Esophagus muscularis mucosa (tissue), 4 donors: ENCODE data around the gene CYBA. TPM values are rescaled to one million over a fixed set of nuclear protein-coding genes. Genes with fewer than 3 reads are reported as not detected.

Source experiments
- DNase-seq: peaks from one replicate; pipeline ENCODE4 v3.0.0-alpha.2; 2017; ENCODE audit errors: extremely low spot score
- H3K27ac ChIP-seq, 4 donors: fragments of 200-600 bp; sonication (generic); replicated peaks in 1 of 4; 1 replicate in 3 of 4; 2 replicates in 1 of 4; pipeline ENCODE4 v1.5.1; 2016 to 2019; ENCODE audit warnings: mild to moderate bottlenecking in 1 of 4
- H3K27me3 ChIP-seq, 4 donors: fragments of 200-600 bp; sonication (generic); one replicate each; pipeline versions ENCODE4 v1.5.1 to v1.6.0; 2016 to 2019
- H3K36me3 ChIP-seq, 4 donors: fragments of 200-600 bp; sonication (generic); one replicate each; pipeline ENCODE4 v1.5.1; 2016 to 2019
- H3K4me1 ChIP-seq, 4 donors: fragments of 200-600 bp; sonication (generic); one replicate each; pipeline ENCODE4 v1.5.1; 2016 to 2019
- H3K4me3 ChIP-seq, 4 donors: fragments of 200-600 bp; sonication (generic); 1 replicate in 2 of 4; 2 replicates in 2 of 4; pipeline ENCODE4 v1.5.1; 2016 to 2019; ENCODE audit warnings: mild to moderate bottlenecking in 4 of 4, moderate library complexity in 1 of 4
- H3K9me3 ChIP-seq, 4 donors: fragments of 200-600 bp; sonication (generic); 1 replicate in 3 of 4; 2 replicates in 1 of 4; pipeline ENCODE4 v1.5.1; 2016 to 2019
- EP300 ChIP-seq: sonication (generic); formaldehyde crosslinking; IDR thresholded peaks from one replicate; pipeline ENCODE4 v1.6.1; 2017; ENCODE audit warnings: antibody characterized with exemption
- POLR2A ChIP-seq: fragments of 450-650 bp; IDR thresholded peaks from one replicate; pipeline ENCODE4 v1.6.1; 2017; ENCODE audit warnings: antibody characterized with exemption, moderate library complexity, mild to moderate bottlenecking, low read depth
- POLR2AphosphoS5 ChIP-seq, 2 donors: sonication (generic); formaldehyde crosslinking; IDR thresholded peaks; one replicate each; pipeline ENCODE4 v1.6.1; 2017; ENCODE audit warnings: antibody characterized with exemption in 2 of 2
- WGBS: methylation state at CpG from one replicate; pipeline ENCODE4 v1.1.5; 2018; 5-methylcytosine and 5-hydroxymethylcytosine counted together
- intact Hi-C: fragments of 100-400 bp; cut with DNase I; formaldehyde crosslinking; loops from one replicate; pipeline ENCODE4 v1.15.1; 2023
- total RNA-seq, 4 donors: library from RNA; depleted of rRNA; stranded (reverse); fragments of >200 nt; gene quantifications; one replicate each; pipeline versions ENCODE4 v1.1.0 to v1.2.1, GENCODE V29; 2016
- TF ChIP-seq, protein P1 (sequence below), 3 experiments: fragments of 200-600 bp in 2 of 3; fragments of 450-650 bp in 1 of 3; sonication (generic) in 2 of 3; IDR thresholded peaks; one replicate each; pipeline ENCODE4 v1.5.1; 2017 to 2019; ENCODE audit warnings: antibody characterized with exemption in 3 of 3, mild to moderate bottlenecking in 2 of 3, moderate library complexity in 1 of 3

CYBA gene
- total RNA-seq, 4 donors from 2014 or later, result 46.5 to 156 (median 99.2) TPM

DNA sequence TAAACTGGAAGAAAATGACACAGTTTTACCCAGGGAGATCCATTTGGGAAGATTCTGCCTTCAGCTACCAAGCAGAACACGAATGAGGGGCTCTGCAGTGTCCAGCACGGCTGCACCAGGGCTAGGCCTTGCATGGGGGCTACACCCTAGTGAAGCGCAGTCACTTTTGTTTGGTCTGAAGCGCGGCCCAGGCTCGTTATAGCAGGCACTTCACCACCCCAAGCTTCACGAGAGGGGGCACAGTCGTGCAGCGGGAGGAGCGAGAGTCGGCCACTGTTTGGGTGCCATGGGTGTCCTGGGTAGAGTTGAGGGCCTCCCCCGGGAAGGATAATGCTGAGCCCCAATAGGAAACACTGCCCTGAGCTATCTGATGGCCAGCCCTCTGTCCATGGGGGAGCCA is 34.1 kb downstream of the CYBA start:
- H3K36me3 ChIP-seq, result peaks cover 3 to 80% (median 51%) of the 10 kb centered on the region in 4 donors
- no peaks in the 10 kb centered on the region for H3K9me3 ChIP-seq
- no peak for TF ChIP-seq POLR2AphosphoS5 (IDR thresholded peaks at IDR 0.05)
- no peak for TF ChIP-seq POLR2A
- TF ChIP-seq, protein P1, sequence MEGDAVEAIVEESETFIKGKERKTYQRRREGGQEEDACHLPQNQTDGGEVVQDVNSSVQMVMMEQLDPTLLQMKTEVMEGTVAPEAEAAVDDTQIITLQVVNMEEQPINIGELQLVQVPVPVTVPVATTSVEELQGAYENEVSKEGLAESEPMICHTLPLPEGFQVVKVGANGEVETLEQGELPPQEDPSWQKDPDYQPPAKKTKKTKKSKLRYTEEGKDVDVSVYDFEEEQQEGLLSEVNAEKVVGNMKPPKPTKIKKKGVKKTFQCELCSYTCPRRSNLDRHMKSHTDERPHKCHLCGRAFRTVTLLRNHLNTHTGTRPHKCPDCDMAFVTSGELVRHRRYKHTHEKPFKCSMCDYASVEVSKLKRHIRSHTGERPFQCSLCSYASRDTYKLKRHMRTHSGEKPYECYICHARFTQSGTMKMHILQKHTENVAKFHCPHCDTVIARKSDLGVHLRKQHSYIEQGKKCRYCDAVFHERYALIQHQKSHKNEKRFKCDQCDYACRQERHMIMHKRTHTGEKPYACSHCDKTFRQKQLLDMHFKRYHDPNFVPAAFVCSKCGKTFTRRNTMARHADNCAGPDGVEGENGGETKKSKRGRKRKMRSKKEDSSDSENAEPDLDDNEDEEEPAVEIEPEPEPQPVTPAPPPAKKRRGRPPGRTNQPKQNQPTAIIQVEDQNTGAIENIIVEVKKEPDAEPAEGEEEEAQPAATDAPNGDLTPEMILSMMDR (IDR thresholded peaks at IDR 0.05), result no peak
- no peak for TF ChIP-seq EP300
- no peaks in the 10 kb centered on the region for H3K27me3 ChIP-seq
- WGBS, result 81% methylated on average over 11 of the region's 12 CpGs
- no peak for DNase-seq
- intact Hi-C loops, result no loop called here
- H3K4me3 ChIP-seq, result no peak overlapping the region
- H3K27ac ChIP-seq, result no peak overlapping the region
- peaks cover 0 to 19% (median 14%) of the 10 kb centered on the region in 4 donors for H3K4me1 ChIP-seq

DNA sequence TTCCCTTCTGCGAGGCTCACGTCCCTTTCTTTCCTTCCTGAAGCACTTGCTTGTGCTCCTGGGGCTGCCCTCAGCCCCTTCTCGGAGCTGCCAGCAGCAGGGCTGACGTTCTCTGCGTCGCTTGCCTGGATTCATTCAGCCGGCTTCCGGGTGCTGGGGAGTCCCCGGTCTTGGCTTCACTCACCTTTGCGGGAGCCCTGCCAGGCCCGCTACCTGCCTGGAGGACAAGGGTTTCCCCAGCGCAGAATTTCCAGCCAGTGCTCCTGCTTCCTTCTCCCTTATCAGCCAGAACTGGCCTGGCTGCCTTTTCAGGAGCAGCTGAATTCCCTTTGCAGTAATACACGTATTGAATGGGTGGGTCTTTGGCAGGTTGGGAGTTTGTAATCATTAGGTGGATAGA is 34.5 kb downstream of the CYBA start:
- Histone ChIP-seq H3K27me3 (no peaks in the 10 kb centered on the region), H3K36me3 (peaks cover 7 to 80% (median 55%) of the 10 kb centered on the region in 4 donors), H3K9me3 (no peaks in the 10 kb centered on the region), H3K4me1 (peaks cover 0 to 19% (median 14%) of the 10 kb centered on the region in 4 donors), H3K27ac (no peak overlapping the region), H3K4me3 (no peak overlapping the region)
- intact Hi-C loops, result no loop called here
- TF ChIP-seq POLR2A, result no peak
- TF ChIP-seq, protein P1 (IDR thresholded peaks at IDR 0.05), result no peak
- no peak for DNase-seq
- WGBS, result 88% methylated on average over 12 of the region's 13 CpGs

DNA sequence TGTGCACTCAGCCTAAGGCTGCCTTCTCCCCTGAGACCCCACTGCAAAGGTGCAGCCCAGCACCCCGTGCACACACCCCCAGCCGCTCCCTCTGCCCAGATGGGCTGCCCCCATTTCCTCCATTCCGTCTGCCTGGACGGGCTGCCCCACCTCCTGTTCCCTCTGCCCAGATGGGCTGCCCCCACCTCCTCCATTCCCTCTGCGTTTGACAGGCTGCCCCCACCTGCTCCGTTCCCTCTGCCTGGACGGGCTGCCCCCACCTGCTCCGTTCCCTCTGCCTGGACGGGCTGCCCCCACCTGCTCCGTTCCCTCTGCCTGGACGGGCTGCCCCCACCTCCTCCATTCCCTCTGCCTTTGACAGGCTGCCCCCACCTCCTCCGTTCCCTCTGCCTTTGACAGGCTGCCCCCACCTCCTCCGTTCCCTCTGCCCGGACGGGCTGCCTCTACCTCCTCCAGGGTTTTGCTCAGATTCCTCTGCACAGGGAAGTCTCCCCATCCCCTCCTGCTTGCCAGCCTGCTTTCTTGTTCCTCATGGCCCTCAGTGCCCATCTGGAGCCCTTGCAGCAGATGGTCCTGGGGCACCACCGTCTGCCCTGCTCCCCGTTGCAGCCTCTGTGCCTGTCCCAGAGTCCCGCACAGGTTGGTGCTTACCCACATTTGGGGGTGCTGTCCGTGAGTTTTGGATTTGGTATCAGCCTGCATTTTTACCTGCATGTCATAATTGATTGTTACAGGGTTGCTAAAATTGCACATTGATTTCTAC is 35.9 kb downstream of the CYBA start:
- peaks cover 0 to 19% (median 14%) of the 10 kb centered on the region in 4 donors for H3K4me1 ChIP-seq
- intact Hi-C loops, result no loop called here
- H3K36me3 ChIP-seq, result peaks cover 20 to 87% (median 68%) of the 10 kb centered on the region in 4 donors
- no peaks in the 10 kb centered on the region for H3K27me3 ChIP-seq
- H3K4me3 ChIP-seq, result no peak overlapping the region
- H3K9me3 ChIP-seq, result no peaks in the 10 kb centered on the region
- DNase-seq, result no peak
- no peak for TF ChIP-seq POLR2A
- TF ChIP-seq, protein P1 (IDR thresholded peaks at IDR 0.05), result no peak
- TF ChIP-seq EP300, result no peak
- TF ChIP-seq POLR2AphosphoS5 (IDR thresholded peaks at IDR 0.05), result no peak
- H3K27ac ChIP-seq, result no peak overlapping the region
- 84% methylated on average over 18 of the region's 19 CpGs for WGBS

DNA sequence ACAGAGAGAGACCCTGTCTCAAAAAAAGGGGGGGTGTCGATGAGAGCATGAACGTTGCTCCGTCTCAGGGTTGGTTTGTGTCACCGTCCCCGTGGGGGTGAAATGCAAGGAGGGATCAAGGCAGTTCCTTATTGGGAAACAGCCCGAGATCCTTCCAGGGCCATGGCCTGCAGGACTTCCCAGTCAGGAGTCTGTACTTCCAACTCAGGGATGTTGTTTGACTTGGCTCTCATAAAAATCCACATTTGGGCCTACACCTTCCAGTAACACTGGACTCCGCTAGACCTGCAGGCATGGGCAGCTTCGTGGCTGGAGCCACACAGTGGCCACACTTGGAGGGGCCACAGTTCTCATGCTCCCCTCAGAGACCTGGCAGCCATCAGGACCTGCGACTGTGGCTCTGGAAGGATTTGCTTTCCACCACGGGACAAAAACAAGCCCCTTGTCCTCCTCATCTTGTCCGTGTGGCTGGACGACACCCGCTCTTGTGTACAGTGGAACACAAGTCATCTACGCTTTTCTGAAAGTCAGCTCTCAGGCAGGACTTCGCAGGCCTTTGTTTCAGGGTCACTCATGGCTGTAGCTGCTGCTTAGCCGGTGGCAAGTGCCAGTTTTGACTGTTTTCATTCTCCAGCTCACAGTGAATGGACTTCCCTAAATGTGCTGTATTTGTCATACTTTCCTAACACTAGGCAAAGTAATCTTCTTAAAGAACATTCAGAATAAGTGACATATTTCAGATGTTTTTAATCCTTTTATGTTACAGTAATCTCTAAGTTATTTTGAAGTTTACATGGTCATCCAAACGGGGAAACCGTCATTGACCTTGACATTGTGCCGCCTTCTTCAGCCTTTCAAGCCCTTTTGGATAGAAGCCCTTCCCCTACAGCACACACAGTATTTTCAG is 36.7 kb downstream of the CYBA start:
- Histone ChIP-seq H3K4me3 (no peak overlapping the region), H3K9me3 (no peaks in the 10 kb centered on the region), H3K27ac (no peak overlapping the region), H3K36me3 (peaks cover 28 to 87% (median 69%) of the 10 kb centered on the region in 4 donors), H3K27me3 (no peaks in the 10 kb centered on the region), H3K4me1 (peaks cover 0 to 17% (median 13%) of the 10 kb centered on the region in 4 donors)
- 84% methylated on average over 19 of the region's 19 CpGs for WGBS
- TF ChIP-seq, protein P1 (IDR thresholded peaks at IDR 0.05), result no peak
- no peak for TF ChIP-seq EP300
- TF ChIP-seq POLR2A, result no peak
- no peak for TF ChIP-seq POLR2AphosphoS5 (IDR thresholded peaks at IDR 0.05)
- no peak for DNase-seq
- intact Hi-C loops, result no loop called here
